Measurements from ENCODE around the gene RPL7L1.

Gene RPL7L1

GRCh38 chr6:42933205-42933604, 53.8 kb downstream of the RPL7L1 start:
- no peak for DNase-seq (ENCODE audit: low read depth)

- DNase-seq (ENCODE audit: low read depth): no peak
Measured at GRCh38 chr6:42935322-42935721, 55.9 kb downstream of the RPL7L1 start.

- no peak for DNase-seq (ENCODE audit: low read depth)
Measured at GRCh38 chr6:42936398-42936797, 57.0 kb downstream of the RPL7L1 start.

GRCh38 chr6:42937548-42938427, 58.4 kb downstream of the RPL7L1 start:
- no peak for DNase-seq (ENCODE audit: low read depth)

GRCh38 chr6:42938428-42938796, 59.0 kb downstream of the RPL7L1 start:
- no peak for DNase-seq (ENCODE audit: low read depth)

- DNase-seq (ENCODE audit: low read depth): no peak
Measured at GRCh38 chr6:42938987-42939809, 59.8 kb downstream of the RPL7L1 start.
